GM13976 (cell line): Measurements from ENCODE around the gene SINHCAF.
"Not testable (repeated sequence)": the region's sequence is repeated elsewhere in the genome, so short reads cannot be mapped to it uniquely, and the experiment has no call there.

Source experiments
- DNase-seq: peaks from one replicate; pipeline ENCODE4 v3.0.0; 2012; ENCODE audit warnings: low spot score
- CTCF ChIP-seq: IDR thresholded peaks from 2 replicates; pipeline ENCODE4 v1.5.1; 2012; ENCODE audit warnings: borderline replicate concordance, mild to moderate bottlenecking; ENCODE audit not compliant: insufficient read depth; ENCODE audit errors: extremely low read depth, missing control alignments, control extremely low read depth
- in situ Hi-C: fragments of 300-500 bp; cut with MboI; formaldehyde crosslinking; loops from one replicate; pipeline ENCODE4 v1.12.0; 2022; ENCODE audit warnings: low sequenced_read_pairs, mixed read lengths, inconsistent platforms; ENCODE audit not compliant: unreplicated experiment

SINHCAF gene

GRCh38 chr12:31278832-31279231, 47.1 kb downstream of the SINHCAF start:
- TF ChIP-seq CTCF, result no peak
- DNase-seq, result no peak
- in situ Hi-C loops, result no loop called here

- TF ChIP-seq CTCF, result no peak
- no peak for DNase-seq
- in situ Hi-C loops, result no loop called here
Observed at GRCh38 chr12:31278424-31278823, 47.5 kb downstream of the SINHCAF start.

- no peak for DNase-seq
- no peak for TF ChIP-seq CTCF
- in situ Hi-C loops, result no loop called here
Observed at GRCh38 chr12:31277081-31277480, 48.9 kb downstream of the SINHCAF start.

- no peak for DNase-seq
- in situ Hi-C loops, result no loop called here
- TF ChIP-seq CTCF, result no peak
Observed at GRCh38 chr12:31275491-31275890, 50.5 kb downstream of the SINHCAF start.

- DNase-seq, result no peak
- TF ChIP-seq CTCF, result no peak
- in situ Hi-C loops, result no loop called here
Observed at GRCh38 chr12:31274520-31275300, 51.2 kb downstream of the SINHCAF start.

GRCh38 chr12:31273794-31274193, 52.2 kb downstream of the SINHCAF start:
- DNase-seq, in situ Hi-C loops: not testable (repeated sequence)

- in situ Hi-C loops, result no loop called here
- DNase-seq, result no peak
- TF ChIP-seq CTCF, result no peak
Observed at GRCh38 chr12:31272607-31273225, 53.2 kb downstream of the SINHCAF start.
